Endothelial cell of umbilical vein (primary cell): ENCODE measurements around the gene ADAMTS12. TPM values are rescaled to one million over a fixed set of nuclear protein-coding genes. Genes with fewer than 3 reads are reported as not detected.

Experiments
- BruUV-seq: library from RNA; stranded (reverse); fragments of 400-500 nt; replicated peaks from 2 replicates; lab custom pipeline; 2021; lab: Mats Ljungman, UMichigan
- CTCF ChIA-PET: fragments of 300-600, 350-600 bp; sonication (Branson Sonifier 250); formaldehyde crosslinking; loops from one replicate; lab custom pipeline; 2021; ENCODE audit warnings: antibody characterized with exemption, inconsistent platforms; lab: Charles Lee
- POLR2A ChIA-PET: fragments of 300-600, 350-600 bp; sonication (Branson Sonifier 250); formaldehyde crosslinking; loops from one replicate; lab custom pipeline; 2021; ENCODE audit warnings: antibody characterized with exemption, inconsistent platforms; lab: Charles Lee
- DNase-seq: peaks from one replicate; pipeline ENCODE4 v3.0.0-alpha.2; 2011; ENCODE audit warnings: low read depth, low spot score
- FAIRE-seq: peaks from 2 replicates; lab custom pipeline; 2011; peaks lifted over from hg19 to GRCh38; lab: Jason Lieb, UNC
- H2AFZ ChIP-seq: 2 replicates; pipeline ENCODE4 v1.6.0; 2012; ENCODE audit warnings: low read depth, low read length, control low read depth, inconsistent platforms
- H3K27ac ChIP-seq: 2 replicates; pipeline ENCODE4 v1.5.1; 2011; ENCODE audit warnings: low read depth, mild to moderate bottlenecking, control low read depth, low read length, moderate library complexity; ENCODE audit not compliant: insufficient read depth
- H3K27me3 ChIP-seq, 2 experiments: 2 replicates each; pipeline versions ENCODE4 v1.6.0 to v1.6.1; 2011; ENCODE audit warnings: low read length in 2 of 2, mixed read lengths in 1 of 2; ENCODE audit not compliant: control insufficient read depth in 2 of 2, insufficient read depth in 2 of 2
- H3K36me3 ChIP-seq, 2 experiments: 2 replicates in 1 of 2; 3 replicates in 1 of 2; pipeline ENCODE4 v1.5.1; 2011; ENCODE audit warnings: low read length in 2 of 2, mild to moderate bottlenecking in 1 of 2, moderate library complexity in 1 of 2; ENCODE audit not compliant: control insufficient read depth in 2 of 2, insufficient read depth in 2 of 2; ENCODE audit errors: extremely low read depth in 1 of 2
- H3K4me1 ChIP-seq: 3 replicates; pipeline ENCODE4 v1.5.1; 2011; ENCODE audit warnings: mild to moderate bottlenecking, low read length; ENCODE audit not compliant: control insufficient read depth, insufficient read depth; ENCODE audit errors: extremely low read depth
- H3K4me2 ChIP-seq: 2 replicates; pipeline ENCODE4 v1.6.1; 2011; ENCODE audit warnings: low read length, control low read depth, mixed read lengths; ENCODE audit not compliant: insufficient read depth
- H3K4me3 ChIP-seq, 3 experiments: fragments of 200-600 bp in 1 of 3; sonication (generic), shearing (Covaris generic) in 1 of 3; replicated peaks in 1 of 3; 2 replicates each; pipeline ENCODE4 v1.5.1; 2011 to 2016; ENCODE audit warnings: control low read depth in 3 of 3, low read length in 3 of 3, mild to moderate bottlenecking in 2 of 3, inconsistent platforms in 1 of 3, low read depth in 1 of 3, moderate library complexity in 1 of 3; ENCODE audit not compliant: insufficient read depth in 1 of 3
- H3K79me2 ChIP-seq: 2 replicates; pipeline ENCODE4 v1.6.0; 2012; ENCODE audit warnings: low read length, inconsistent platforms; ENCODE audit not compliant: control insufficient read depth, insufficient read depth
- H3K9ac ChIP-seq: replicated peaks from 2 replicates; pipeline ENCODE3; 2011; ENCODE audit warnings: low read length, control low read depth; ENCODE audit not compliant: insufficient read depth; ENCODE audit errors: extremely low read depth
- H3K9me1 ChIP-seq: replicated peaks from 3 replicates; pipeline ENCODE4 v1.6.0; 2011; ENCODE audit warnings: mild to moderate bottlenecking, low read length; ENCODE audit not compliant: control insufficient read depth, insufficient read depth; ENCODE audit errors: extremely low read depth
- H3K9me3 ChIP-seq: replicated peaks from 2 replicates; pipeline ENCODE4 v1.5.1; 2012; ENCODE audit warnings: low read length, inconsistent platforms; ENCODE audit not compliant: control insufficient read depth, insufficient read depth
- H4K20me1 ChIP-seq: replicated peaks from 2 replicates; pipeline ENCODE3; 2011; ENCODE audit warnings: mild to moderate bottlenecking, low read length; ENCODE audit not compliant: control insufficient read depth, insufficient read depth; ENCODE audit errors: extremely low read depth
- EZH2 ChIP-seq: IDR thresholded peaks from 2 replicates; pipeline ENCODE4 v1.6.1; 2012; ENCODE audit warnings: borderline replicate concordance, low read depth, mild to moderate bottlenecking, moderate library complexity, low read length, inconsistent platforms; ENCODE audit not compliant: severe bottlenecking
- FOS ChIP-seq: IDR thresholded peaks from 2 replicates; pipeline ENCODE4 v1.6.1; 2011; ENCODE audit warnings: mild to moderate bottlenecking, low read length, moderate library complexity, borderline replicate concordance; ENCODE audit not compliant: insufficient read depth
- GATA2 ChIP-seq: IDR thresholded peaks from 2 replicates; pipeline ENCODE4 v1.7.0; 2011; ENCODE audit warnings: low read depth, mild to moderate bottlenecking, moderate library complexity, mixed read lengths, low read length; ENCODE audit not compliant: insufficient read length, insufficient read depth
- JUN ChIP-seq: IDR thresholded peaks from 2 replicates; pipeline ENCODE4 v1.6.1; 2011; ENCODE audit warnings: borderline replicate concordance, low read depth; ENCODE audit not compliant: insufficient read length, insufficient read depth
- MYC ChIP-seq: IDR thresholded peaks from one replicate; pipeline ENCODE4 v1.6.1; 2011; ENCODE audit warnings: mild to moderate bottlenecking, low read depth, low read length
- POLR2A ChIP-seq: IDR thresholded peaks from 2 replicates; pipeline ENCODE4 v1.6.1; 2012; ENCODE audit warnings: low read depth, mild to moderate bottlenecking, control low read depth, low read length
- POLR2AphosphoS5 ChIP-seq: IDR thresholded peaks from 2 replicates; pipeline ENCODE4 v1.6.1; 2012; ENCODE audit warnings: low read depth, mild to moderate bottlenecking, control low read depth, low read length, moderate library complexity; ENCODE audit not compliant: insufficient read depth
- dilution Hi-C: fragments of 300-500 bp; cut with MboI; formaldehyde crosslinking; loops from one replicate; pipeline ENCODE4 v1.15.0; 2019; ENCODE audit warnings: low sequenced_read_pairs; ENCODE audit not compliant: extremely low pct_ligation_motif_present
- intact Hi-C: fragments of 100-400 bp; cut with micrococcal nuclease; formaldehyde crosslinking; loops from one replicate; pipeline ENCODE4 v1.10.0; 2022
- polyA plus RNA-seq, 4 experiments: library from polyadenylated mRNA; depleted of rRNA in 3 of 4; stranded (reverse) in 3 of 4; unstranded in 1 of 4; fragments of >200 nt; gene quantifications; 2 replicates each; pipeline versions ENCODE4 v1.2.1 to v1.2.3, GENCODE V29; 2011 to 2012; ENCODE audit warnings: missing spikeins in 1 of 4
- total RNA-seq: library from RNA; stranded (reverse); gene quantifications from 2 replicates; pipeline ENCODE4 v1.2.3, GENCODE V29; 2021
- TF ChIP-seq, protein P1 (sequence below), 2 donors: IDR thresholded peaks; 1 replicate in 1 of 2; 2 replicates in 1 of 2; pipeline ENCODE4 v1.5.1; 2011; ENCODE audit warnings: low read length in 2 of 2, mild to moderate bottlenecking in 2 of 2, moderate library complexity in 2 of 2, control low read depth in 1 of 2, inconsistent platforms in 1 of 2, low read depth in 1 of 2; ENCODE audit not compliant: insufficient read depth in 1 of 2; ENCODE audit errors: extremely low read depth in 1 of 2
- TF ChIP-seq, protein P2 (sequence below): IDR thresholded peaks from 2 replicates; pipeline ENCODE4 v1.6.1; 2011; ENCODE audit not compliant: insufficient read depth, insufficient read length

Gene ADAMTS12
- total and polyA plus RNA-seq, 2 donors (not counting 3 experiments of a cell fraction or from before 2014, with no cell fraction given): 0.88 TPM; not detected in 1

DNA sequence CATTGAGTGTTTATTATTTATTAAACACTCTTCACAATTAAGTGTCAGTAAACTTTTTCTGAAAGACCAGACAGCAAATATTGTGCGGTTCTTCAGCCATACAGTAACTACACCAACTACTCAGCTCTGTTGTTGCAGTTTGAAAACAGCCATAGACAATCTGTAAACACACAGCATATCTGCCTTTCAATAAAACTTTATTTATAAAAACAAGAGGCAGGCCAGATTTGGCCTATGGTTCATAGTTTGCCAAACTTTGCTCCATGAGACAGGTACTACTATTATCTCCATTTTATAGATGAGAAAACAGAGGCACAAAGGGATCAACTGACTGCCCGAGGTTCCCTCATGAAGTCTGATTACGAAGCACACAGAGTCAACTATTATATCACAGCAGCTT is 11.5 kb downstream of the ADAMTS12 start:
- no TSS peak for BruUV-seq
- no peaks in the 10 kb centered on the region for H3K4me1 ChIP-seq
- H3K4me3 ChIP-seq: no peak overlapping the region
- no peaks in the 10 kb centered on the region for H3K36me3 ChIP-seq
- no peak for DNase-seq
- no peaks in the 10 kb centered on the region for H3K79me2 ChIP-seq
- no peak for FAIRE-seq
- H3K9me1 ChIP-seq: no peaks in the 10 kb centered on the region
- H3K4me2 ChIP-seq: no peak overlapping the region
- dilution Hi-C loops: no loop called here
- H4K20me1 ChIP-seq: no peaks in the 10 kb centered on the region
- H3K9me3 ChIP-seq: no peaks in the 10 kb centered on the region
- POLR2A ChIA-PET: no interaction called here
- CTCF ChIA-PET: no interaction called here
- TF ChIP-seq, protein P1, sequence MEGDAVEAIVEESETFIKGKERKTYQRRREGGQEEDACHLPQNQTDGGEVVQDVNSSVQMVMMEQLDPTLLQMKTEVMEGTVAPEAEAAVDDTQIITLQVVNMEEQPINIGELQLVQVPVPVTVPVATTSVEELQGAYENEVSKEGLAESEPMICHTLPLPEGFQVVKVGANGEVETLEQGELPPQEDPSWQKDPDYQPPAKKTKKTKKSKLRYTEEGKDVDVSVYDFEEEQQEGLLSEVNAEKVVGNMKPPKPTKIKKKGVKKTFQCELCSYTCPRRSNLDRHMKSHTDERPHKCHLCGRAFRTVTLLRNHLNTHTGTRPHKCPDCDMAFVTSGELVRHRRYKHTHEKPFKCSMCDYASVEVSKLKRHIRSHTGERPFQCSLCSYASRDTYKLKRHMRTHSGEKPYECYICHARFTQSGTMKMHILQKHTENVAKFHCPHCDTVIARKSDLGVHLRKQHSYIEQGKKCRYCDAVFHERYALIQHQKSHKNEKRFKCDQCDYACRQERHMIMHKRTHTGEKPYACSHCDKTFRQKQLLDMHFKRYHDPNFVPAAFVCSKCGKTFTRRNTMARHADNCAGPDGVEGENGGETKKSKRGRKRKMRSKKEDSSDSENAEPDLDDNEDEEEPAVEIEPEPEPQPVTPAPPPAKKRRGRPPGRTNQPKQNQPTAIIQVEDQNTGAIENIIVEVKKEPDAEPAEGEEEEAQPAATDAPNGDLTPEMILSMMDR (IDR thresholded peaks at IDR 0.05; ENCODE audit: extremely low read depth in 1 of 2, insufficient read depth in 1 of 2, low read depth in 1 of 2, low read length in 2 of 2): no peak
- no peak for TF ChIP-seq GATA2
- no peak for TF ChIP-seq MYC
- TF ChIP-seq FOS: no peak
- H3K27ac ChIP-seq: no peak overlapping the region
- H2AFZ ChIP-seq: no peak overlapping the region
- no peak overlapping the region for H3K9ac ChIP-seq
- no peaks in the 10 kb centered on the region for H3K27me3 ChIP-seq
- intact Hi-C loops: no loop called here

DNA sequence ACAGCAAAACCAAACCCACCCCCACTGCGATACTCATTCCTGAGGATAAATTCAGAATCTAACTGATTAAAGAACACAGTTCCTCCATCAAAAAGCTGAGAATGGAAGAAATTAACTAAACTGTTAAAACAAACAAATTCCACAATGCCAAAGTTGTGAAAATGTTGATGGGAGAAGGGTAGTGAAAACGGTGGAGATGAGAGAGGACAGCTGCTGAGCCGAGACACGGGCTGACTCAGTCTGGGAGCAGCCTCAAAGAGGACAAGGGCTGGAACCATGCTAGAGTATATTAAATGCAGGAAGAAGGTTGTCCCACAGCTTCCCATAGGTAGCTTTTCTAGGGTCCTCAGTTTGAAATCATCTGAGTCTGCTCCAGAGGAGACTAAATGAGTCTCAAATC is 14.3 kb downstream of the ADAMTS12 start:
- Histone ChIP-seq H3K9me3 (no peaks in the 10 kb centered on the region), H3K9ac (no peak overlapping the region), H3K36me3 (no peaks in the 10 kb centered on the region), H3K27ac (no peak overlapping the region), H3K79me2 (no peaks in the 10 kb centered on the region), H3K27me3 (no peaks in the 10 kb centered on the region), H3K4me3 (no peak overlapping the region), H3K4me2 (no peak overlapping the region), H3K9me1 (no peaks in the 10 kb centered on the region), H4K20me1 (no peaks in the 10 kb centered on the region), H2AFZ (no peak overlapping the region), H3K4me1 (no peaks in the 10 kb centered on the region)
- ChIA-PET CTCF (interaction anchor here (1.6 kb wide), 1 partner anchor 288 kb away, joined by 3 read pairs; no protein-coding TSS in a partner anchor), POLR2A (no interaction called here)
- FAIRE-seq (no peak), DNase-seq (no peak)
- intact Hi-C loops: no loop called here
- BruUV-seq: no TSS peak
- dilution Hi-C loops: no loop called here
- TF ChIP-seq, protein P1 (IDR thresholded peaks at IDR 0.05; ENCODE audit: extremely low read depth in 1 of 2, insufficient read depth in 1 of 2, low read depth in 1 of 2, low read length in 2 of 2): no peak
- TF ChIP-seq FOS (no peak), POLR2A (no peak), JUN (no peak), EZH2 (no peak), POLR2AphosphoS5 (no peak), MYC (no peak), GATA2 (no peak)
- TF ChIP-seq, protein P2, sequence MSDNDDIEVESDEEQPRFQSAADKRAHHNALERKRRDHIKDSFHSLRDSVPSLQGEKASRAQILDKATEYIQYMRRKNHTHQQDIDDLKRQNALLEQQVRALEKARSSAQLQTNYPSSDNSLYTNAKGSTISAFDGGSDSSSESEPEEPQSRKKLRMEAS: no peak
